Gastrocnemius medialis (tissue), 4 donors: ENCODE measurements around the gene NCEH1. TPM values are rescaled to one million over a fixed set of nuclear protein-coding genes. Genes with fewer than 3 reads are reported as not detected.
A peak's percentile ranks its signal among the peaks of the same experiment; 100 is the strongest.

ENCODE experiments used
- ATAC-seq, 2 donors: fragments of 150-250 bp; one replicate each; pipeline ENCODE4 v1.9.1; 2016
- DNase-seq, 2 donors: peaks; one replicate each; pipeline ENCODE4 v3.0.0-alpha.2; 2019
- H3K27ac ChIP-seq, 4 donors: fragments of 200-600 bp; sonication (generic); 1 replicate in 1 of 4; 2 replicates in 3 of 4; pipeline ENCODE4 v1.5.1; 2016 to 2018; ENCODE audit warnings: mild to moderate bottlenecking in 2 of 4, moderate library complexity in 1 of 4
- H3K27me3 ChIP-seq, 3 donors: fragments of 200-600 bp; sonication (generic) in 2 of 3; 1 replicate in 1 of 3; 2 replicates in 2 of 3; pipeline versions ENCODE4 v1.5.1 to v1.6.0; 2016 to 2019; ENCODE audit warnings: mild to moderate bottlenecking in 1 of 3, moderate library complexity in 1 of 3
- H3K36me3 ChIP-seq, 2 donors: fragments of 200-600 bp; sonication (generic) in 1 of 2; one replicate each; pipeline ENCODE4 v1.5.1; 2017 to 2018
- H3K4me1 ChIP-seq, 2 donors: fragments of 200-600 bp; sonication (generic) in 1 of 2; one replicate each; pipeline ENCODE4 v1.5.1; 2016 to 2017; ENCODE audit warnings: mild to moderate bottlenecking in 2 of 2
- H3K4me3 ChIP-seq, 4 donors: fragments of 200-600 bp; sonication (generic) in 3 of 4; 1 replicate in 1 of 4; 2 replicates in 3 of 4; pipeline ENCODE4 v1.5.1; 2016 to 2019; ENCODE audit warnings: mild to moderate bottlenecking in 2 of 4
- H3K9me3 ChIP-seq, 3 donors: fragments of 200-600 bp; sonication (generic) in 2 of 3; 1 replicate in 1 of 3; 2 replicates in 2 of 3; pipeline ENCODE4 v1.5.1; 2016 to 2019
- CTCF ChIP-seq, 5 experiments: fragments of 450-650 bp in 3 of 5; fragments of 200-600 bp in 2 of 5; sonication (generic) in 2 of 5; IDR thresholded peaks in 4 of 5; conservative IDR thresholded peaks in 1 of 5; 1 replicate in 4 of 5; 2 replicates in 1 of 5; pipeline ENCODE4 v1.5.1; 2016 to 2019; ENCODE audit warnings: antibody characterized with exemption in 5 of 5, mild to moderate bottlenecking in 3 of 5, moderate library complexity in 3 of 5
- POLR2A ChIP-seq, 2 donors: fragments of 450-650 bp; IDR thresholded peaks; one replicate each; pipeline ENCODE4 v1.6.1; 2017; ENCODE audit warnings: antibody characterized with exemption in 2 of 2, mild to moderate bottlenecking in 2 of 2, moderate library complexity in 2 of 2
- in situ Hi-C, 4 donors: fragments of 200-750 bp; cut with MboI; loops; one replicate each; pipeline versions ENCODE4 v1.15.0 to v1.8.0; 2017; ENCODE audit warnings: low sequenced_read_pairs in 4 of 4
- intact Hi-C: fragments of 100-400 bp; cut with DNase I; formaldehyde crosslinking; loops from one replicate; pipeline ENCODE4 v1.15.1; 2023; ENCODE audit warnings: low total_unique reads
- total RNA-seq, 4 donors: library from RNA; depleted of rRNA; stranded (reverse); fragments of >200 nt; gene quantifications; one replicate each; pipeline versions ENCODE4 v1.1.0 to v1.2.3, GENCODE V29; 2016

The NCEH1 gene
- total RNA-seq, 4 donors from 2014 or later = 7.0 to 19.8 (median 8.2) TPM

- Histone ChIP-seq H3K4me3 (no peak overlapping the region), H3K4me1 (peaks cover 13 to 14% of the 10 kb centered on the region in 2 donors), H3K27me3 (no peaks in the 10 kb centered on the region), H3K36me3 (no peaks in the 10 kb centered on the region), H3K27ac (peak overlapping the region in 1 of 4 donors; percentile 71), H3K9me3 (no peaks in the 10 kb centered on the region)
- TF ChIP-seq POLR2A (IDR thresholded peaks at IDR 0.05) = no peak
- TF ChIP-seq CTCF (IDR thresholded peaks at IDR 0.05 in 4 of 5, conservative IDR thresholded peaks at IDR 0.05 in 1 of 5) = no peak
- no peak for DNase-seq
- in situ Hi-C loops (loop anchor here in 3 of 4 donors (10.0 kb wide), 1 partner anchor 108 kb away; no protein-coding TSS in a partner anchor), intact Hi-C loops (no loop called here)
- ATAC-seq = no peak
These were observed 117.8 kb downstream of the NCEH1 start for GRCh38 chr3:172592898-172593669.

- no peaks in the 10 kb centered on the region for H3K9me3 ChIP-seq
- no peak overlapping the region for H3K27ac ChIP-seq
- ATAC-seq (no peak), DNase-seq (no peak)
- intact Hi-C loops (no loop called here), in situ Hi-C loops (loop anchor here in 3 of 4 donors (10.0 kb wide), 1 partner anchor 107 kb away; no protein-coding TSS in a partner anchor)
- TF ChIP-seq CTCF (IDR thresholded peaks at IDR 0.05 in 4 of 5, conservative IDR thresholded peaks at IDR 0.05 in 1 of 5) = no peak
- H3K36me3 ChIP-seq = no peaks in the 10 kb centered on the region
- H3K27me3 ChIP-seq = no peaks in the 10 kb centered on the region
- H3K4me1 ChIP-seq = peaks cover 13 to 15% of the 10 kb centered on the region in 2 donors
- H3K4me3 ChIP-seq = no peak overlapping the region
These were observed 118.7 kb downstream of the NCEH1 start for GRCh38 chr3:172591876-172592771.

GRCh38 chr3:172591125-172591605, 119.7 kb downstream of the NCEH1 start:
- H3K4me3 ChIP-seq = no peak overlapping the region
- intact Hi-C loops (no loop called here), in situ Hi-C loops (loop anchor here in 3 of 4 donors (10.0 kb wide), 1 partner anchor 106 kb away; no protein-coding TSS in a partner anchor)
- peaks cover 13 to 23% of the 10 kb centered on the region in 2 donors for H3K4me1 ChIP-seq
- no peaks in the 10 kb centered on the region for H3K9me3 ChIP-seq
- TF ChIP-seq CTCF (IDR thresholded peaks at IDR 0.05 in 4 of 5, conservative IDR thresholded peaks at IDR 0.05 in 1 of 5) (no peak), POLR2A (IDR thresholded peaks at IDR 0.05) (no peak)
- H3K27me3 ChIP-seq = no peaks in the 10 kb centered on the region
- DNase-seq = no peak
- no peaks in the 10 kb centered on the region for H3K36me3 ChIP-seq
- ATAC-seq = no peak
- no peak overlapping the region for H3K27ac ChIP-seq

GRCh38 chr3:172586436-172586835, 124.4 kb downstream of the NCEH1 start:
- H3K36me3 ChIP-seq = no peaks in the 10 kb centered on the region
- H3K4me3 ChIP-seq = no peak overlapping the region
- in situ Hi-C loops (no loop called here), intact Hi-C loops (no loop called here)
- H3K9me3 ChIP-seq = no peaks in the 10 kb centered on the region
- TF ChIP-seq CTCF (IDR thresholded peaks at IDR 0.05 in 4 of 5, conservative IDR thresholded peaks at IDR 0.05 in 1 of 5) = no peak
- TF ChIP-seq POLR2A (IDR thresholded peaks at IDR 0.05) = no peak
- no peak for DNase-seq
- peaks cover 0 to 19% of the 10 kb centered on the region in 2 donors for H3K4me1 ChIP-seq
- H3K27me3 ChIP-seq = no peaks in the 10 kb centered on the region
- H3K27ac ChIP-seq = peak overlapping the region; percentile 10 to 72 (median 42)
- ATAC-seq = peak; percentile 44 to 50
